ENCODE results near the gene TMEM108.

The TMEM108 gene

GRCh38 chr3:133301731-133302130 lies 263.5 kb downstream of the TMEM108 start:
- no peak for TF ChIP-seq SNAI2 (CRISPR knock-in tag; IDR thresholded peaks at IDR 0.05)

GRCh38 chr3:133303430-133303829 lies 265.2 kb downstream of the TMEM108 start:
- no peak for ATAC-seq
- no peak for TF ChIP-seq ZNF70 (CRISPR knock-in tag; IDR thresholded peaks at IDR 0.05)
- no peak for TF ChIP-seq PATZ1 (CRISPR knock-in tag; IDR thresholded peaks at IDR 0.05; ENCODE audit: borderline replicate concordance)
- TF ChIP-seq ISL1 (CRISPR knock-in tag; IDR thresholded peaks at IDR 0.05), result 0 out of 2 replicates have a peak, but pooled peaks have one; percentile 19

More at GRCh38 chr3:133301731-133302130, 263.5 kb downstream of the TMEM108 start:
- ATAC-seq, result peak; percentile 11

GRCh38 chr3:133317866-133318265 lies 279.7 kb downstream of the TMEM108 start:
- ATAC-seq, result no peak
- TF ChIP-seq ARNTL (CRISPR knock-in tag; IDR thresholded peaks at IDR 0.05; ENCODE audit: borderline replicate concordance, low read depth) (no peak), ISL1 (CRISPR knock-in tag; IDR thresholded peaks at IDR 0.05) (no peak), TCF4 (CRISPR knock-in tag; IDR thresholded peaks at IDR 0.05; ENCODE audit: borderline replicate concordance) (no peak), PATZ1 (CRISPR knock-in tag; IDR thresholded peaks at IDR 0.05; ENCODE audit: borderline replicate concordance) (no peak), ZNF70 (CRISPR knock-in tag; IDR thresholded peaks at IDR 0.05) (no peak), BACH2 (CRISPR knock-in tag; IDR thresholded peaks at IDR 0.05; ENCODE audit: borderline replicate concordance) (no peak), TOX (CRISPR knock-in tag; IDR thresholded peaks at IDR 0.05; ENCODE audit: borderline replicate concordance) (no peak), GLIS3 (CRISPR knock-in tag; IDR thresholded peaks at IDR 0.05) (no peak)

- TF ChIP-seq RARB (CRISPR knock-in tag; IDR thresholded peaks at IDR 0.05) (no peak), PATZ1 (CRISPR knock-in tag; IDR thresholded peaks at IDR 0.05; ENCODE audit: borderline replicate concordance) (no peak), ZC3H10 (CRISPR knock-in tag; IDR thresholded peaks at IDR 0.05) (no peak), ZNF565 (CRISPR knock-in tag; conservative IDR thresholded peaks at IDR 0.05; ENCODE audit: low read depth) (no peak), CREB5 (CRISPR knock-in tag; IDR thresholded peaks at IDR 0.05; ENCODE audit: low read depth) (no peak), ZFP3 (CRISPR knock-in tag; IDR thresholded peaks at IDR 0.05) (no peak), ZFP30 (CRISPR knock-in tag; IDR thresholded peaks at IDR 0.05) (no peak), PPARA (CRISPR knock-in tag; IDR thresholded peaks at IDR 0.05; ENCODE audit: borderline replicate concordance) (no peak), CSRNP3 (CRISPR knock-in tag; IDR thresholded peaks at IDR 0.05) (no peak), ESRRG (CRISPR knock-in tag; IDR thresholded peaks at IDR 0.05) (no peak), TOX (CRISPR knock-in tag; IDR thresholded peaks at IDR 0.05; ENCODE audit: borderline replicate concordance) (no peak)
- no peak; the same call in 2 of the 3 replicates for ATAC-seq
These were observed 290.2 kb downstream of the TMEM108 start for GRCh38 chr3:133328373-133328772.

GRCh38 chr3:133329626-133330025 lies 291.4 kb downstream of the TMEM108 start:
- no peak for TF ChIP-seq PATZ1 (CRISPR knock-in tag; IDR thresholded peaks at IDR 0.05; ENCODE audit: borderline replicate concordance)
- TF ChIP-seq POU6F1 (CRISPR knock-in tag; IDR thresholded peaks at IDR 0.05; ENCODE audit: borderline replicate concordance, low read depth), result no peak
- TF ChIP-seq PPARA (CRISPR knock-in tag; IDR thresholded peaks at IDR 0.05; ENCODE audit: borderline replicate concordance), result no peak
- no peak for ATAC-seq
